Measurements from ENCODE around the gene UVSSA.

GRCh38 chr4:1307951-1308735 lies 38.9 kb upstream of the UVSSA start:
- TF ChIP-seq CTCF (IDR thresholded peaks at IDR 0.05) = no peak
- no peak for TF ChIP-seq POLR2AphosphoS5 (IDR thresholded peaks at IDR 0.05)

Measured in breast epithelium (tissue), 3 donors.